HEK293 (cell line): ENCODE results near the gene HGF.

Source experiments
- CTCF ChIA-PET: fragments of 350-600 bp; formaldehyde crosslinking; extraction: SDS; loops from one replicate; lab custom pipeline; 2021; ENCODE audit warnings: antibody characterized with exemption; lab: Yijun Ruan, JAX
- POLR2A ChIA-PET: fragments of 300-600 bp; formaldehyde crosslinking; extraction: SDS; loops from one replicate; lab custom pipeline; 2020; ENCODE audit warnings: antibody characterized with exemption, inconsistent platforms; lab: Yijun Ruan, JAX
- H3K27ac ChIP-seq: fragments of 200-500 bp; sonication (Bioruptor generic); 2 replicates; pipeline ENCODE4 v1.5.1; 2014; ENCODE audit warnings: low read depth, low read length, control low read depth, inconsistent platforms; ENCODE audit errors: extremely low read depth
- H3K36me3 ChIP-seq, 2 experiments: fragments of 200-500 bp in 1 of 2; sonication (Bioruptor generic) in 1 of 2; 1 replicate in 1 of 2; 2 replicates in 1 of 2; pipeline ENCODE4 v1.5.1; 2014 to 2017; ENCODE audit warnings: inconsistent platforms in 2 of 2, low read length in 2 of 2; ENCODE audit not compliant: control insufficient read depth in 2 of 2, insufficient read depth in 1 of 2
- H3K4me1 ChIP-seq: fragments of 200-500 bp; sonication (Bioruptor generic); 2 replicates; pipeline ENCODE4 v1.5.1; 2014; ENCODE audit warnings: mild to moderate bottlenecking, low read length, inconsistent platforms; ENCODE audit not compliant: control insufficient read depth, insufficient read depth
- H3K4me3 ChIP-seq: 2 replicates; pipeline ENCODE4 v1.5.1; 2011; ENCODE audit warnings: low read depth, mild to moderate bottlenecking, control low read depth, low read length, moderate library complexity
- H3K9me3 ChIP-seq: fragments of 200-500 bp; sonication (Bioruptor generic); 2 replicates; pipeline ENCODE4 v1.5.1; 2014; ENCODE audit warnings: low read depth, low read length, inconsistent platforms; ENCODE audit not compliant: control insufficient read depth, insufficient read depth
- EGR2 ChIP-seq: fragments of 450-650 bp; formaldehyde crosslinking; IDR thresholded peaks from 2 replicates; pipeline ENCODE4 v1.5.1; 2016; ENCODE audit warnings: low read depth, missing biosample characterization, missing genetic modification characterization
- FEZF1 ChIP-seq: fragments of 450-650 bp; formaldehyde crosslinking; IDR thresholded peaks from 2 replicates; pipeline ENCODE4 v1.5.1; 2016; ENCODE audit warnings: missing biosample characterization, missing genetic modification characterization
- KLF17 ChIP-seq: fragments of 450-650 bp; formaldehyde crosslinking; IDR thresholded peaks from 2 replicates; pipeline ENCODE4 v1.5.1; 2016; ENCODE audit warnings: missing biosample characterization, missing genetic modification characterization
- SCRT2 ChIP-seq: fragments of 450-650 bp; formaldehyde crosslinking; IDR thresholded peaks from 2 replicates; pipeline ENCODE4 v1.5.1; 2016; ENCODE audit warnings: missing biosample characterization, missing genetic modification characterization
- SETDB1 ChIP-seq: IDR thresholded peaks from one replicate; pipeline ENCODE4 v1.6.1; 2017; ENCODE audit warnings: mild to moderate bottlenecking, low read length, moderate library complexity, mixed read lengths; ENCODE audit not compliant: insufficient read length
- ZFP69B ChIP-seq: fragments of 450-650 bp; formaldehyde crosslinking; IDR thresholded peaks from 2 replicates; pipeline ENCODE4 v1.5.1; 2016; ENCODE audit warnings: missing biosample characterization, missing genetic modification characterization
- ZNF114 ChIP-seq: fragments of 450-650 bp; formaldehyde crosslinking; IDR thresholded peaks from 2 replicates; pipeline ENCODE4 v1.5.0; 2017; ENCODE audit warnings: missing biosample characterization, missing genetic modification characterization
- ZNF175 ChIP-seq: fragments of 450-650 bp; formaldehyde crosslinking; IDR thresholded peaks from 2 replicates; pipeline ENCODE4 v1.5.1; 2016; ENCODE audit warnings: missing biosample characterization, missing genetic modification characterization
- ZNF280C ChIP-seq: fragments of 450-650 bp; formaldehyde crosslinking; IDR thresholded peaks from 2 replicates; pipeline ENCODE4 v1.5.1; 2016; ENCODE audit warnings: missing biosample characterization, missing genetic modification characterization
- ZNF324 ChIP-seq: fragments of 450-650 bp; formaldehyde crosslinking; IDR thresholded peaks from 2 replicates; pipeline ENCODE4 v1.5.1; 2016; ENCODE audit warnings: missing biosample characterization, missing genetic modification characterization
- ZNF362 ChIP-seq: fragments of 450-650 bp; formaldehyde crosslinking; IDR thresholded peaks from 2 replicates; pipeline ENCODE4 v1.5.1; 2016; ENCODE audit warnings: missing biosample characterization, missing genetic modification characterization
- ZNF398 ChIP-seq: fragments of 450-650 bp; formaldehyde crosslinking; IDR thresholded peaks from 2 replicates; pipeline ENCODE4 v1.5.1; 2017; ENCODE audit warnings: missing biosample characterization, missing genetic modification characterization
- ZNF423 ChIP-seq: fragments of 450-650 bp; formaldehyde crosslinking; IDR thresholded peaks from 2 replicates; pipeline ENCODE4 v1.5.1; 2016; ENCODE audit warnings: missing biosample characterization, missing genetic modification characterization
- ZNF561 ChIP-seq: fragments of 450-650 bp; IDR thresholded peaks from 2 replicates; pipeline ENCODE4 v1.5.1; 2018; ENCODE audit warnings: missing biosample characterization, missing genetic modification characterization, borderline replicate concordance
- ZNF600 ChIP-seq: fragments of 450-650 bp; formaldehyde crosslinking; IDR thresholded peaks from 2 replicates; pipeline ENCODE4 v1.5.1; 2016; ENCODE audit warnings: missing biosample characterization, missing genetic modification characterization
- ZNF629 ChIP-seq: fragments of 450-650 bp; formaldehyde crosslinking; IDR thresholded peaks from 2 replicates; pipeline ENCODE4 v1.5.1; 2017; ENCODE audit warnings: missing biosample characterization, missing genetic modification characterization
- ZNF776 ChIP-seq: fragments of 450-650 bp; formaldehyde crosslinking; IDR thresholded peaks from 2 replicates; pipeline ENCODE4 v1.5.0; 2017; ENCODE audit warnings: missing biosample characterization, missing genetic modification characterization, borderline replicate concordance
- ZSCAN4 ChIP-seq: fragments of 450-650 bp; formaldehyde crosslinking; IDR thresholded peaks from 2 replicates; pipeline ENCODE4 v1.5.1; 2017; ENCODE audit warnings: missing biosample characterization, missing genetic modification characterization
- TF ChIP-seq, protein P1 (sequence below): fragments of 450-650 bp; IDR thresholded peaks from 2 replicates; pipeline ENCODE4 v1.5.1; 2018; ENCODE audit warnings: missing biosample characterization, missing genetic modification characterization
- TF ChIP-seq, protein P2 (sequence below): fragments of 450-650 bp; formaldehyde crosslinking; IDR thresholded peaks from 2 replicates; pipeline ENCODE4 v1.5.1; 2016; ENCODE audit warnings: missing biosample characterization, missing genetic modification characterization

HGF gene

GRCh38 chr7:81691199-81691821 is 78.5 kb downstream of the HGF start:
- H3K9me3 ChIP-seq, result no peaks in the 10 kb centered on the region
- POLR2A ChIA-PET, result no interaction called here
- H3K4me3 ChIP-seq, result no peak overlapping the region
- no peaks in the 10 kb centered on the region for H3K36me3 ChIP-seq
- no peak overlapping the region for H3K27ac ChIP-seq
- no peak for TF ChIP-seq ZNF324 (tag by site-specific recombination)
- TF ChIP-seq ZNF776 (tag by site-specific recombination), result no peak
- TF ChIP-seq ZNF600 (tag by site-specific recombination), result no peak
- no peak for TF ChIP-seq ZNF280C (tag by site-specific recombination)
- TF ChIP-seq ZNF629 (tag by site-specific recombination), result no peak
- peak; percentile 50; the same call in 1 of the 2 replicates for TF ChIP-seq SCRT2 (tag by site-specific recombination)
- TF ChIP-seq FEZF1, result no peak
- peaks cover 6% of the 10 kb centered on the region for H3K4me1 ChIP-seq
- CTCF ChIA-PET, result no interaction called here

DNA sequence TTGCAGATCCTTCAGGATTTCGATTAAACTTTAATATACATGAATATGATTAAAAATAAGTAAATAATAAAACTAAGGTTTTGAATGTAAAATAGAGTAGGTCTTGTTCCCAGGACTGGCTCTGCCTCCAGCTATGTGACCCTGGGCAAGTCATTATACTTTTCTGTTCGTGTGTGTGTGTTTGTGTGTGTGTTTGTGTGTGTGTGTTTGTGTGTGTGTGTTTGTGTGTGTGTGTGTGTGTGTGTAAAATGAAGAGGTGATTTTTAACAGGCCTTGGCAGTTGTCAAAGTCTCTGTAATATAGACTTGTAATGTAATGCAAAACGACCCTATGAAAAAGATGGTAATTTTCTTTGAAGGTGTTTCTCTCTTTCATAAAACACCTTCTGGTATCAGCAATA is 79.2 kb downstream of the HGF start:
- Histone ChIP-seq H3K4me1 (peaks cover 6% of the 10 kb centered on the region), H3K27ac (no peak overlapping the region), H3K9me3 (no peaks in the 10 kb centered on the region)
- POLR2A ChIA-PET, result no interaction called here
- CTCF ChIA-PET, result no interaction called here
- no peak for TF ChIP-seq ZNF114 (tag by site-specific recombination)
- TF ChIP-seq ZSCAN4, result peak; percentile 90
- TF ChIP-seq, all 188 proteins: peak for 1
- no peaks in the 10 kb centered on the region for H3K36me3 ChIP-seq
- H3K4me3 ChIP-seq, result no peak overlapping the region

- Histone ChIP-seq H3K36me3 (no peaks in the 10 kb centered on the region), H3K4me3 (no peak overlapping the region), H3K4me1 (peaks cover 8% of the 10 kb centered on the region), H3K27ac (no peak overlapping the region), H3K9me3 (no peaks in the 10 kb centered on the region)
- POLR2A ChIA-PET, result no interaction called here
- CTCF ChIA-PET, result no interaction called here
- TF ChIP-seq SETDB1, result no peak
- TF ChIP-seq, protein P1, sequence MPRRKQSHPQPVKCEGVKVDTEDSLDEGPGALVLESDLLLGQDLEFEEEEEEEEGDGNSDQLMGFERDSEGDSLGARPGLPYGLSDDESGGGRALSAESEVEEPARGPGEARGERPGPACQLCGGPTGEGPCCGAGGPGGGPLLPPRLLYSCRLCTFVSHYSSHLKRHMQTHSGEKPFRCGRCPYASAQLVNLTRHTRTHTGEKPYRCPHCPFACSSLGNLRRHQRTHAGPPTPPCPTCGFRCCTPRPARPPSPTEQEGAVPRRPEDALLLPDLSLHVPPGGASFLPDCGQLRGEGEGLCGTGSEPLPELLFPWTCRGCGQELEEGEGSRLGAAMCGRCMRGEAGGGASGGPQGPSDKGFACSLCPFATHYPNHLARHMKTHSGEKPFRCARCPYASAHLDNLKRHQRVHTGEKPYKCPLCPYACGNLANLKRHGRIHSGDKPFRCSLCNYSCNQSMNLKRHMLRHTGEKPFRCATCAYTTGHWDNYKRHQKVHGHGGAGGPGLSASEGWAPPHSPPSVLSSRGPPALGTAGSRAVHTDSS, result no peak
- no peak for TF ChIP-seq ZNF398 (tag by site-specific recombination)
- TF ChIP-seq ZFP69B (tag by site-specific recombination), result no peak
- TF ChIP-seq EGR2, result no peak
- no peak for TF ChIP-seq ZNF423 (tag by site-specific recombination)
- TF ChIP-seq KLF17 (tag by site-specific recombination), result no peak
- TF ChIP-seq ZNF175 (tag by site-specific recombination), result no peak
- TF ChIP-seq ZNF561, result no peak
- TF ChIP-seq ZNF362, result no peak
- TF ChIP-seq, protein P2, sequence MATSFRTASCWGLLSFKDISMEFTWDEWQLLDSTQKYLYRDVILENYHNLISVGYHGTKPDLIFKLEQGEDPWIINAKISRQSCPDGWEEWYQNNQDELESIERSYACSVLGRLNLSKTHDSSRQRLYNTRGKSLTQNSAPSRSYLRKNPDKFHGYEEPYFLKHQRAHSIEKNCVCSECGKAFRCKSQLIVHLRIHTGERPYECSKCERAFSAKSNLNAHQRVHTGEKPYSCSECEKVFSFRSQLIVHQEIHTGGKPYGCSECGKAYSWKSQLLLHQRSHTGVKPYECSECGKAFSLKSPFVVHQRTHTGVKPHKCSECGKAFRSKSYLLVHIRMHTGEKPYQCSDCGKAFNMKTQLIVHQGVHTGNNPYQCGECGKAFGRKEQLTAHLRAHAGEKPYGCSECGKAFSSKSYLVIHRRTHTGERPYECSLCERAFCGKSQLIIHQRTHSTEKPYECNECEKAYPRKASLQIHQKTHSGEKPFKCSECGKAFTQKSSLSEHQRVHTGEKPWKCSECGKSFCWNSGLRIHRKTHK (tag by site-specific recombination), result no peak
Measured at GRCh38 chr7:81690251-81690650, 79.6 kb downstream of the HGF start.
